ENCODE results near the gene EZH1. TPM values are rescaled to one million over a fixed set of nuclear protein-coding genes. Genes with fewer than 3 reads are reported as not detected.
A peak's percentile ranks its signal among the peaks of the same experiment; 100 is the strongest.

EZH1 gene
- total RNA-seq, 1 experiment from 2014 or later = 22.4 TPM

GRCh38 chr17:42675965-42676423 lies 68.8 kb downstream of the EZH1 start (continued):
- TF ChIP-seq ARID4B (CRISPR knock-in tag; IDR thresholded peaks at IDR 0.05; ENCODE audit: borderline replicate concordance) (no peak), CREM (CRISPR knock-in tag; IDR thresholded peaks at IDR 0.05) (no peak), FOXK1 (CRISPR knock-in tag; IDR thresholded peaks at IDR 0.05) (0 out of 2 replicates have a peak, but pooled peaks have one; percentile 12), GRHL2 (CRISPR knock-in tag; IDR thresholded peaks at IDR 0.05; ENCODE audit: insufficient replicate concordance, severe bottlenecking) (no peak), ATF2 (CRISPR knock-in tag; IDR thresholded peaks at IDR 0.05; ENCODE audit: borderline replicate concordance, low read depth) (no peak), NR3C1 (CRISPR knock-in tag; conservative IDR thresholded peaks at IDR 0.05; ENCODE audit: low read depth) (no peak), RELA (CRISPR knock-in tag; IDR thresholded peaks at IDR 0.05; ENCODE audit: borderline replicate concordance) (no peak), ZNF532 (CRISPR knock-in tag; IDR thresholded peaks at IDR 0.05; ENCODE audit: borderline replicate concordance) (no peak), ERG (CRISPR knock-in tag; IDR thresholded peaks at IDR 0.05) (no peak), E2F5 (CRISPR knock-in tag; IDR thresholded peaks at IDR 0.05) (no peak; the same call in 1 of the 2 replicates), ZNF232 (CRISPR knock-in tag; IDR thresholded peaks at IDR 0.05) (no peak), FOXJ3 (CRISPR knock-in tag; IDR thresholded peaks at IDR 0.05; ENCODE audit: borderline replicate concordance) (no peak), ESRRA (CRISPR knock-in tag; IDR thresholded peaks at IDR 0.05; ENCODE audit: borderline replicate concordance) (no peak), PRRX2 (CRISPR knock-in tag; IDR thresholded peaks at IDR 0.05) (no peak), NR2C2 (CRISPR knock-in tag; IDR thresholded peaks at IDR 0.05) (no peak), SOX15 (CRISPR knock-in tag; IDR thresholded peaks at IDR 0.05) (no peak), FOXP4 (CRISPR knock-in tag; IDR thresholded peaks at IDR 0.05) (0 out of 2 replicates have a peak, but pooled peaks have one; percentile 30), SMAD4 (CRISPR knock-in tag; IDR thresholded peaks at IDR 0.05) (no peak), ELF4 (CRISPR knock-in tag; IDR thresholded peaks at IDR 0.05; ENCODE audit: low read depth) (no peak), STAT6 (CRISPR knock-in tag; conservative IDR thresholded peaks at IDR 0.05; ENCODE audit: low read depth) (no peak), NFYB (CRISPR knock-in tag; conservative IDR thresholded peaks at IDR 0.05; ENCODE audit: low read depth) (0 out of 2 replicates have a peak, but pooled peaks have one; percentile 16)

Data from WTC11 (cell line).